Loucy (cell line): Measurements from ENCODE around the gene BRWD1.

ENCODE experiments used
- EZH2phosphoT487 ChIP-seq: fragments of 200-600 bp; IDR thresholded peaks from 2 replicates; pipeline ENCODE4 v1.6.1; 2018; ENCODE audit warnings: antibody characterized with exemption, mild to moderate bottlenecking, moderate library complexity, borderline replicate concordance
- TF ChIP-seq, protein P1 (sequence below): fragments of 200-600 bp; sonication (generic); conservative IDR thresholded peaks from 2 replicates; pipeline ENCODE4 v1.5.1; 2014; ENCODE audit warnings: mild to moderate bottlenecking, antibody characterized with exemption, low read length

DNA sequence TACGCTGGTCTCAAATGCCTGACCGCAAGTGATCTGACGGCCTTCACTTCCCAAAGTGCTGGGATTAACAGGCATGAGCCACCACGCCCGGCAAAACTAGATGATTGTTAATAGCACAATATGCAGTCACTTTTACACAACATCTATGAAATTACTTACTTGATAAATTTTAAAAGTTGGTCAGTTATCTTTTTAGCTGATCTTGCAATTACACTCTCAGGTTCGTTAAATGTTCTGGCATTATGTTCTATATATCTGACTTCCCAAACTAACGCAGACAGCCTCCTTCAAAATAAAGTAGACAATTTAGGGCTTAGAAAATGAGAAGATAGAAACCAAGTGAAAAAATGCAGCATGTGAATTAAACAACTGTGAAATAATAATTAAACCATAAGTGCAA is 98.4 kb downstream of the BRWD1 start:
- TF ChIP-seq, protein P1, sequence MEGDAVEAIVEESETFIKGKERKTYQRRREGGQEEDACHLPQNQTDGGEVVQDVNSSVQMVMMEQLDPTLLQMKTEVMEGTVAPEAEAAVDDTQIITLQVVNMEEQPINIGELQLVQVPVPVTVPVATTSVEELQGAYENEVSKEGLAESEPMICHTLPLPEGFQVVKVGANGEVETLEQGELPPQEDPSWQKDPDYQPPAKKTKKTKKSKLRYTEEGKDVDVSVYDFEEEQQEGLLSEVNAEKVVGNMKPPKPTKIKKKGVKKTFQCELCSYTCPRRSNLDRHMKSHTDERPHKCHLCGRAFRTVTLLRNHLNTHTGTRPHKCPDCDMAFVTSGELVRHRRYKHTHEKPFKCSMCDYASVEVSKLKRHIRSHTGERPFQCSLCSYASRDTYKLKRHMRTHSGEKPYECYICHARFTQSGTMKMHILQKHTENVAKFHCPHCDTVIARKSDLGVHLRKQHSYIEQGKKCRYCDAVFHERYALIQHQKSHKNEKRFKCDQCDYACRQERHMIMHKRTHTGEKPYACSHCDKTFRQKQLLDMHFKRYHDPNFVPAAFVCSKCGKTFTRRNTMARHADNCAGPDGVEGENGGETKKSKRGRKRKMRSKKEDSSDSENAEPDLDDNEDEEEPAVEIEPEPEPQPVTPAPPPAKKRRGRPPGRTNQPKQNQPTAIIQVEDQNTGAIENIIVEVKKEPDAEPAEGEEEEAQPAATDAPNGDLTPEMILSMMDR: no peak
- no peak for TF ChIP-seq EZH2phosphoT487
